Forelimb muscle (tissue), 1 donor: Measurements from ENCODE around the gene LHPP. TPM values are rescaled to one million over a fixed set of nuclear protein-coding genes. Genes with fewer than 3 reads are reported as not detected.

ENCODE experiments used
- DNase-seq: peaks from one replicate; pipeline ENCODE4 v3.0.0-alpha.2; 2013; ENCODE audit warnings: low read depth
- polyA plus RNA-seq: library from polyadenylated mRNA; unstranded; fragments of 120-200 nt; gene quantifications from one replicate; pipeline ENCODE4 v1.2.1, GENCODE V29; 2013; ENCODE audit not compliant: insufficient read length

Gene LHPP
- polyA plus RNA-seq, 1 donor = 6.9 TPM

DNA sequence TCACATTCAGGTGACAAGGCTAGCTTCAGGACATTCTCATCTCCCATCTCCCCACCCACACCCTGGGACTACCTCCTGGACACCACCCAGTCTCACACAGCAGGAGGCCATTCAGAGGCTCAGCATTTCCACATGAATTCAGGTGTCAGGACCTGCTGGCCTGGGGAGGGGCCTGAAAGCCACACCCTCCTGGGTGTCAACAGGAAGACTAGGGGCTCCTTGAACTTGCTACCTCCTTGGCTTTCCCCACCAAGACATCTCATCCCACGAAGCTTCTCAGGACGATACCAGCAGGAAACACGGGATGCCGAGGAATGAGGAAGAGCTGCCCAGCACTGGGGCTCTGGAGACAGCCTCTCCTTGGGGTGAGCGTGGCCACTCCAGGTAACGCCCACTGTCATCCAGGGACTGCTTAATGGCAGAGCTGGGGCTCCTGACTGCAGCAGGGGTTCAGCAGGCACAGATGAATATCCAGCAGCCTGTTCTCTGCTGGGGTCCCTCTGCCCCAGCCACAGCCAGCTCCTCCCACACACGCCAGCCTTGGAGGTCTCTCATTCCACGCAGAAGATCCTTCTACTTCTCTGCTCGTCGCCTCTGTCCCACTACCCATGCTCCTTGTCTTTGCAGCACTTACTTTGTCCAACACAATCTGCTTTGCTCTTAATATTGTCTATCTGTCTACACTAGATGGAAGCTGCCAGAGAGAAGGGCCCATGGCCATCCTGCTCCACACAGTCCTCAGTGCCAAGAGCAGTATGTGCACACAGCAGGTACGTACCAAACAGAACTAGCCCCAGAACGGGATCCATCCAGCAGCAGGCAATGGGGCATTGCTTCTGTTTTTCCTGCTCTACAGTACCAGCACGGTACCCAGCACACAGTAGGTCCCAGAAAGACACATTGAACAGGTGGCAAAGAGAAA is 193.8 kb downstream of the LHPP start:
- no peak for DNase-seq

DNA sequence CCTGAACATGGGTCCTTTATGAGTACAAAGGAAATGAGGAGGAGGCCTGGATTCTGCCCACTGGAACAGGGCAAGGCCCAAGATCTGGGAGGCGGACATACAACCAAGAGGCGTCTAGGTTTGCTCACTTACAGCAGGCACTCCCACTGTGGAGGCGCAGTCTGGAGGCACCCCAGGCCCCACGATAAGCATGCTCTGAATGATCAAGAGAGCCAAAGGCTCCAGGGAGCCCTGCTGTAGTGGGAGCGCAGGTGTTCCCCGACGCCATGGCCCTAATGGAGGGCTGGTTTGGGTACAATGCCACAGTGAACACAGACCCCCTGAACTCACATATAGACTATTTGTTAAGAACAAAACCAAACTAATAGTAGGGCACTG is 194.5 kb downstream of the LHPP start:
- DNase-seq = no peak

DNA sequence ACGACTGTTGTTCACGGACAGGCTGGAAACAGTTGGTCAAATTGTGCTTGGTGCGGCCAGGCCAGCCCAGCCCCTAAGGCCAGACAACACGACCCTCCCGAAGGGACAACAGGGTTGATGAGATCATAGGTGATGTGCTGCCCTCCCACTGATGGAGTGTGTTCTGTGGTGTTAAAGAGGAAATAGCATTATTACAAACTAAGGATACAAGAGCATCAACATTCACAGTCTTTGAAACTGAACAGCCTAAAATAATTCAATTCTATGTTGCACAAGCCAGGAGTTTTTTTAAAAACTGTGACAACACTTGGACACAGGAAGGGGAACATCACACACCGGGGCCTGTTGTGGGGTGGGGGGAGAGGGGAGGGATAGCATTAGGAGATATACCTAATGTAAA is 194.9 kb downstream of the LHPP start:
- no peak for DNase-seq

DNA sequence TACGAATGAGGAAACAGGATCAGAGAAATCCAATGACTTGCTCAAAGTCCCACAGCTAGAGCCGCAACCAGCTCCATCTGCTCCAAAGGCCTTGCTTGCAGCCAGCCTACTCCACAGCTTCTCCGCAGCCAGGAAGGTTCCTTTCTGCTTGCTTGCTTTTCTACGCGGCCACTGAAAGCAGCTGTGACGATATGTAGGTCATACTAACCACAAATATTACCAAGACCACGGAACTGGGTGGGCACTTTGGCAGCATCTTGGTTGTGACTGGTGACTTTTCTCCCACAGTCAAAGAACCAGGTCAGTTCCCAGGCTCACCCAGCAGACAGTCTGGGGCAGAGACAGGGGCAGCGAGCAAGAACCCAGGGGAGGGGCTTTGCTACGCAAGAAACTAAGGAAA is 196.2 kb downstream of the LHPP start:
- no peak for DNase-seq

DNA sequence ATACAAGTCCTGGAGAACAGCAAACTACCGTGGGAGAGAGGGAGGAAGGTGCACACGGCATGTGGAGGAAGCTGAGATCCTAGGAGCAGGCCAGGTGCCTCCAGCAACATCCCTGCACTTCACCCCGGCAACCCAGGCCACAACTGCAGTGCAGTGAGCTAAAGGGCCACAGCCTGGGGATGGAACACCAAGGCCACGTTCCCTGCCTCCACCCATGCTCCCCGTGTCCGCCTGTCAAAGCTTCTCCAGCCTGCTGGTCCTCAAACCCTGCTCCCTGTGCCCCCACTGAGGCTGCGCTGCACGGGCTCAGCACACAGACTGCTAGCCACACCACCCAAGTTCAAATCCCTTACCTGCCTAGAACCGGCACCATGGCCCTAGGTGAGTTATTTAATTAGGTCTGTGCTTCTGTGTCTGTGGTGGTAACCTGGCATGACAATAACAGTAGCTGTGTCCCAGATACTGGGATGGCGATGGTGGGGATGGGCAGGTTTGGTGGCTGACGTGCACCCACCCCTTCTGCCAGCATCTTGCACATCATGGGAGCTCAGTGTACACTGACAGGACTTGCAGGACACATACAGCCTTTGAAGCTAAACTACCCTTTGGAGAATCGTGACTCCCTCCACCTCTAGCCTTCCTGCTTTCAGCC is 197.1 kb downstream of the LHPP start:
- DNase-seq = no peak

DNA sequence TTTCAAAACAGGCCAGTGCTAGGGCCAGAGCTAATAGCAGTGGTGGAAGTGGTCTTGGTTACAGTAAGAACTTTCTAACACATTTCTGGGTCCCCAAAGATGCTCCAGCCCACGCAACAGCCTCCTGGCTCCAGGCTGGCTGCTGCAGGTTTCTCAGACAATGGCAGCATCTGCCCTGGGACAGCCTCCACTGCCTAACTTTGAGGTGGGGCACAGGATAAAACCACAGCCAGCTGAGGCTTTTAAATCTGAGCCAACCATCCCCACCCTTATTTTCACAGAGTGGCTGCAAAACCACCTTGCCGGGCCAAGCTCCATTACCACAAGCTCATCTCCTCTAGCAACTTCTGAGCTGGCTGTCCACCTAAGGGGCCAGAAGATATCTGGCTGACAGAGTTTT is 197.8 kb downstream of the LHPP start:
- DNase-seq = no peak

- no peak for DNase-seq
Observed at GRCh38 chr10:124660404-124661125, 198.9 kb downstream of the LHPP start.

DNA sequence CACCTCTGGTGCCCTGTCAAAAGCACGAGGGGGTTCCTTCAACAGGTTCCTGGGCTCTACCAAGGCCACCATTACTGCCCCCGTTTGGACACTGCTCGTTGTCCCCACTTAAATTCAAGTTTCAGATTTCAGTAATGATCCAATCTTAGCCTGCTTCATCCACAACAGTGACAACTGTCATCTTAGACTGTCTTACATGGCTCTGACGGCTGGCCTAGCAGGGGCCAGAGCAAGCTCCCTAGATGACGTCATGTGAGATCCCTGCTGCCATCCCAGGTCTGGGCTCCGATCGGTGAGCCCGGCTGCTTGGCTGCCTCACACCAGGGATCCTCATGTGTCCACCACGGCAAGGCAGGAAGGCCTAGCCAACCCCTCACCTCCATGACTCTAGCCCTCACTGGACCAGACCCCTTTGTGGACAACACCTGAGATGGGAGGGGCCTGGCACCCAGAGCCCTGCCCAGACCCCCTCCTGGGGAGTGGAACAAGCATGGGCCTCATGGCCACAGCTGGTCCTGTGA is 200.1 kb downstream of the LHPP start:
- DNase-seq = no peak

DNA sequence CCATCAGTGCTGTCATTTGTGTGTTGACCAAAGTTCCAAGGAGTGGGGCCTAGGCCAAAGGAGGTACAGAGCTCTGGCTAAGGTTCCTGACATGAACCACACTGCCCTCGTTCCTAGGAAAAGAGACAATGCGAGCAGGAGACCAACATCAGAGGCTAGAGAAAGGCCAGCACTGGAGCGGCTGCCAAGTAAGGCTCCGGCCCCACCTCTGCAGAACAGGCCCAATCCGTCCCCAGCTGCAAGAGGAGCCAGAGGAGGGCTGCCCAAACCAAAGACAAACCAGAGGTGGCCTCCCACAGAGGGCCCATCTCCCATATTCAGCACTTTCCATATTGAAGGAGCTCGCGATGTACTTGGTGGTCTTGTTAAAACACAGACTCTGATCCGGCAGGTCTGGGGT is 201.6 kb downstream of the LHPP start:
- no peak for DNase-seq

Other genes with a start within 250 kb of the LHPP start
- gene OAT, start 42.9 kb upstream of the LHPP start, polyA plus RNA-seq = 57.2 TPM
- gene NKX1-2, start 11.8 kb upstream of the LHPP start, polyA plus RNA-seq = not detected